ENCODE data around the gene SORCS3. TPM values are rescaled to one million over a fixed set of nuclear protein-coding genes. Genes with fewer than 3 reads are reported as not detected.

The SORCS3 gene
- total and polyA plus RNA-seq, 9 of the 15 experiments (the other 6 are each of a cell fraction or from before 2014, with no cell fraction given), result not detected

GRCh38 chr10:105183536-105183935 lies 542.4 kb downstream of the SORCS3 start:
- Histone ChIP-seq H2AFZ (ENCODE audit: low read depth, low read length) (no peak overlapping the region), H3K9me1 (ENCODE audit: control insufficient read depth, insufficient read depth, low read length) (no peaks in the 10 kb centered on the region), H3K4me2 (ENCODE audit: insufficient read depth, low read length) (no peak overlapping the region), H3K27ac (ENCODE audit: extremely low read depth, low read depth, low read length) (no peak overlapping the region), H4K20me1 (replicated peaks; ENCODE audit: control insufficient read depth, insufficient read depth, low read length) (no peaks in the 10 kb centered on the region), H3K4me1 (replicated peaks in 1 of 2; ENCODE audit: control insufficient read depth in 2 of 2, insufficient read depth in 2 of 2, low read length in 2 of 2) (no peaks in the 10 kb centered on the region), H3K36me3 (ENCODE audit: control insufficient read depth, insufficient read depth, low read length) (no peaks in the 10 kb centered on the region), H3K9me3 (replicated peaks; ENCODE audit: control insufficient read depth, insufficient read depth, low read depth, low read length) (no peaks in the 10 kb centered on the region), H3K4me3 (no peak overlapping the region), H3K9ac (ENCODE audit: insufficient read depth in 1 of 2, low read depth in 2 of 2, low read length in 2 of 2) (no peak overlapping the region), H3K79me2 (ENCODE audit: control insufficient read depth, insufficient read depth, low read length) (no peaks in the 10 kb centered on the region), H3K27me3 (ENCODE audit: control insufficient read depth in 2 of 2, insufficient read depth in 2 of 2, low read length in 2 of 2) (no peaks in the 10 kb centered on the region)
- FAIRE-seq, result no peak
- intact Hi-C loops (cut with micrococcal nuclease) (no loop called here), in situ Hi-C loops (cut with MboI) (no loop called here)
- 0% methylated on average over 3 of the region's 4 CpGs for WGBS (ENCODE audit: insufficient coverage, low coverage, missing lambda C conversion rate)
- DNase-seq (ENCODE audit: extremely low read depth in 1 of 4, low spot score in 3 of 4), result no peak
- CTCF ChIA-PET (ENCODE audit: low intra/inter-chr PET ratio), result no interaction called here
- no peak for TF ChIP-seq NFE2 (IDR thresholded peaks at IDR 0.05; ENCODE audit: low read depth)
- TF ChIP-seq DNMT1 (IDR thresholded peaks at IDR 0.05), result no peak
- TF ChIP-seq ZNF165 (CRISPR knock-in tag; IDR thresholded peaks at IDR 0.05; ENCODE audit: borderline replicate concordance), result no peak
- TF ChIP-seq BCL6 (CRISPR knock-in tag; IDR thresholded peaks at IDR 0.05), result no peak
- TF ChIP-seq SRSF7 (optimal IDR thresholded peaks at IDR 0.05; ENCODE audit: low read depth, low read length), result no peak
- TF ChIP-seq ELF1 (tag; IDR thresholded peaks at IDR 0.05), result no peak
- no peak for TF ChIP-seq STAT6 (CRISPR knock-in tag; IDR thresholded peaks at IDR 0.05)
- TF ChIP-seq NR2F6 (CRISPR knock-in tag; IDR thresholded peaks at IDR 0.05), result no peak
- TF ChIP-seq HMGXB4 (CRISPR knock-in tag; IDR thresholded peaks at IDR 0.05), result no peak
- TF ChIP-seq FOXO4 (CRISPR knock-in tag; IDR thresholded peaks at IDR 0.05), result no peak
- no peak for TF ChIP-seq KLF10 (CRISPR knock-in tag; IDR thresholded peaks at IDR 0.05)
- TF ChIP-seq NRF1 (conservative IDR thresholded peaks at IDR 0.05 in 1 of 2, IDR thresholded peaks at IDR 0.05 in 1 of 2), result no peak
- TF ChIP-seq ATF3 (IDR thresholded peaks at IDR 0.05), result no peak
- TF ChIP-seq ATF3 (CRISPR knock-in tag; conservative IDR thresholded peaks at IDR 0.05), result no peak
- no peak for TF ChIP-seq ZNF140 (CRISPR knock-in tag; IDR thresholded peaks at IDR 0.05)
- TF ChIP-seq POLR2G (IDR thresholded peaks at IDR 0.05; ENCODE audit: low read depth, low read length), result no peak
- no peak for TF ChIP-seq NFXL1 (CRISPR knock-in tag; IDR thresholded peaks at IDR 0.05)
- no peak for TF ChIP-seq ZNF586 (CRISPR knock-in tag; conservative IDR thresholded peaks at IDR 0.05)
- no peak for TF ChIP-seq SIN3B (IDR thresholded peaks at IDR 0.05; ENCODE audit: low read depth)
- no peak for TF ChIP-seq ZNF589 (CRISPR knock-in tag; IDR thresholded peaks at IDR 0.05; ENCODE audit: low read depth)
- ATAC-seq, result no peak
- POLR2A ChIA-PET, result no interaction called here
- no TSS peak for BruUV-seq (replicated peaks)

Data from K562 (cell line).